Endodermal cell (in vitro differentiated cells): ENCODE data around the gene CAMKMT. TPM values are rescaled to one million over a fixed set of nuclear protein-coding genes. Genes with fewer than 3 reads are reported as not detected.

ENCODE experiments used
- DNase-seq: peaks from one replicate; pipeline ENCODE4 v3.0.0-alpha.2; 2017
- H3K27ac ChIP-seq: 2 replicates; pipeline ENCODE4 v1.5.1; 2013; ENCODE audit warnings: mild to moderate bottlenecking, low read depth, low read length, moderate library complexity
- H3K27me3 ChIP-seq: 2 replicates; pipeline ENCODE4 v1.6.1; 2013; ENCODE audit warnings: mild to moderate bottlenecking, low read length, moderate library complexity; ENCODE audit not compliant: insufficient read depth, control insufficient read depth, poor library complexity, severe bottlenecking
- H3K36me3 ChIP-seq: 2 replicates; pipeline ENCODE4 v1.7.0; 2013; ENCODE audit warnings: mild to moderate bottlenecking, low read length, moderate library complexity; ENCODE audit not compliant: control insufficient read depth, insufficient read depth
- H3K4me1 ChIP-seq: one replicate; pipeline ENCODE4 v1.7.0; 2013; ENCODE audit warnings: low read length; ENCODE audit not compliant: control insufficient read depth, insufficient read depth
- H3K4me3 ChIP-seq: 2 replicates; pipeline ENCODE4 v1.5.1; 2013; ENCODE audit warnings: mild to moderate bottlenecking, low read length, moderate library complexity
- H3K9ac ChIP-seq: 2 replicates; pipeline ENCODE4 v1.6.1; 2013; ENCODE audit warnings: mild to moderate bottlenecking, low read length, moderate library complexity; ENCODE audit not compliant: poor library complexity, severe bottlenecking; ENCODE audit errors: extremely low read depth
- H3K9me3 ChIP-seq: 2 replicates; pipeline ENCODE4 v1.6.1; 2013; ENCODE audit warnings: mild to moderate bottlenecking, low read length, moderate library complexity; ENCODE audit not compliant: control insufficient read depth
- H3K27ac Mint-ChIP-seq: 2 replicates; pipeline ENCODE4 v1.8.0; 2020; ENCODE audit warnings: mixed read lengths
- H3K27me3 Mint-ChIP-seq: 2 replicates; pipeline ENCODE4 v1.8.0; 2021; ENCODE audit warnings: mild to moderate bottlenecking, mixed read lengths; ENCODE audit not compliant: insufficient read depth
- H3K36me3 Mint-ChIP-seq: 2 replicates; pipeline ENCODE4 v1.8.0; 2020; ENCODE audit warnings: low read depth, mixed read lengths
- H3K4me1 Mint-ChIP-seq: 2 replicates; pipeline ENCODE4 v1.8.0; 2020; ENCODE audit warnings: mixed read lengths
- H3K4me3 Mint-ChIP-seq: 2 replicates; pipeline ENCODE4 v1.8.0; 2020; ENCODE audit warnings: mild to moderate bottlenecking, moderate library complexity, mixed read lengths
- H3K9me3 Mint-ChIP-seq: 2 replicates; pipeline ENCODE4 v1.8.0; 2020; ENCODE audit warnings: mild to moderate bottlenecking, mixed read lengths
- WGBS, 2 experiments: methylation state at CpG; one replicate each; pipeline versions ENCODE4 v1.1.5 to v1.1.7; 2013; ENCODE audit warnings: missing lambda C conversion rate in 2 of 2, mixed read lengths in 1 of 2; ENCODE audit not compliant: insufficient coverage in 1 of 2, insufficient read length in 1 of 2; 5-methylcytosine and 5-hydroxymethylcytosine counted together
- total RNA-seq, 2 donors: library from RNA; stranded (reverse); fragmentation: NEBNext Ultra II Directional in 1 of 2; extraction: Animal tissue kit (Norgen Biotek cat#: 25700) in 1 of 2; gene quantifications; 2 replicates in 1 of 2; 3 replicates in 1 of 2; pipeline ENCODE4 v1.2.1, GENCODE V29; 2021
- TF ChIP-seq, protein P1 (sequence below): fragments of 200-600 bp; sonication (generic); conservative IDR thresholded peaks from 2 replicates; pipeline ENCODE4 v1.5.0; 2021; ENCODE audit warnings: antibody characterized with exemption, mild to moderate bottlenecking

CAMKMT gene
- total RNA-seq, 2 donors from 2014 or later = 31.4 to 57.5 TPM

- Mint-ChIP-seq H3K9me3 (peaks cover 28% of the 10 kb centered on the region), H3K36me3 (peaks cover 13% of the 10 kb centered on the region), H3K27ac (no peak overlapping the region), H3K4me1 (no peaks in the 10 kb centered on the region), H3K27me3 (no peaks in the 10 kb centered on the region), H3K4me3 (no peak overlapping the region)
- Histone ChIP-seq H3K27me3 (no peaks in the 10 kb centered on the region), H3K4me1 (no peaks in the 10 kb centered on the region), H3K9me3 (peaks cover 31% of the 10 kb centered on the region), H3K4me3 (no peak overlapping the region), H3K9ac (no peak overlapping the region), H3K36me3 (no peaks in the 10 kb centered on the region), H3K27ac (no peak overlapping the region)
- no peak for DNase-seq
- TF ChIP-seq, protein P1, sequence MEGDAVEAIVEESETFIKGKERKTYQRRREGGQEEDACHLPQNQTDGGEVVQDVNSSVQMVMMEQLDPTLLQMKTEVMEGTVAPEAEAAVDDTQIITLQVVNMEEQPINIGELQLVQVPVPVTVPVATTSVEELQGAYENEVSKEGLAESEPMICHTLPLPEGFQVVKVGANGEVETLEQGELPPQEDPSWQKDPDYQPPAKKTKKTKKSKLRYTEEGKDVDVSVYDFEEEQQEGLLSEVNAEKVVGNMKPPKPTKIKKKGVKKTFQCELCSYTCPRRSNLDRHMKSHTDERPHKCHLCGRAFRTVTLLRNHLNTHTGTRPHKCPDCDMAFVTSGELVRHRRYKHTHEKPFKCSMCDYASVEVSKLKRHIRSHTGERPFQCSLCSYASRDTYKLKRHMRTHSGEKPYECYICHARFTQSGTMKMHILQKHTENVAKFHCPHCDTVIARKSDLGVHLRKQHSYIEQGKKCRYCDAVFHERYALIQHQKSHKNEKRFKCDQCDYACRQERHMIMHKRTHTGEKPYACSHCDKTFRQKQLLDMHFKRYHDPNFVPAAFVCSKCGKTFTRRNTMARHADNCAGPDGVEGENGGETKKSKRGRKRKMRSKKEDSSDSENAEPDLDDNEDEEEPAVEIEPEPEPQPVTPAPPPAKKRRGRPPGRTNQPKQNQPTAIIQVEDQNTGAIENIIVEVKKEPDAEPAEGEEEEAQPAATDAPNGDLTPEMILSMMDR = no peak
- WGBS, 2 experiments = no CpG with 5 or more reads among the region's 1 CpG
These were observed 162.7 kb downstream of the CAMKMT start for GRCh38 chr2:44524347-44524926.

- Mint-ChIP-seq H3K27me3 (no peaks in the 10 kb centered on the region), H3K27ac (no peak overlapping the region), H3K9me3 (peaks cover 14% of the 10 kb centered on the region), H3K4me1 (peaks cover 3% of the 10 kb centered on the region), H3K4me3 (no peak overlapping the region), H3K36me3 (peaks cover 8% of the 10 kb centered on the region)
- no peak overlapping the region for H3K4me3 ChIP-seq
- H3K9me3 ChIP-seq = peaks cover 18% of the 10 kb centered on the region
- TF ChIP-seq, protein P1 = no peak
- H3K36me3 ChIP-seq = no peaks in the 10 kb centered on the region
- WGBS, 2 experiments = 90 to 100% methylated on average over 2 to 4 of the region's 4 CpGs
- no peaks in the 10 kb centered on the region for H3K4me1 ChIP-seq
- H3K27me3 ChIP-seq = no peaks in the 10 kb centered on the region
- no peak overlapping the region for H3K9ac ChIP-seq
- no peak overlapping the region for H3K27ac ChIP-seq
- DNase-seq = no peak
These were observed 164.6 kb downstream of the CAMKMT start for GRCh38 chr2:44526352-44526751.

DNA sequence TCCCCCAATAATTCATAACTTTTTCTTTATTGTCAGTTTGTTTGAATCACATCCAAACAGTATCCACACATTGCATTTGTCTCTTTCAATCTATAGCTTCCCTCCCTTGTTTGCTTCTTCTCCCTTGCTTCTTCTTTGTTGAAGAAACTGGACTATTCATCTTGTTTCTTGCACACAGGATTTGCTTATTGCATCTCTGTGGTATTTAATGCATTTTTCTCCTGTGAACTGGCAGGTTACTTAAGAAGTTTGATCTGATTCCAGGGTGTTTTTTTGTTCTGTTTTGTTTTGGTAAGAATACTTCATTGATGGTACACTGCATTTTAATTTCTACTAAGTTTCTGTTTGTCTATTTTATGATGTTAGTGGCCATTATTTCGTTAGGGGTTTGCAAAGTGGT, 166.8 kb downstream of the CAMKMT start:
- TF ChIP-seq, protein P1 = no peak
- Histone ChIP-seq H3K27me3 (no peaks in the 10 kb centered on the region), H3K4me3 (no peak overlapping the region), H3K4me1 (no peaks in the 10 kb centered on the region), H3K27ac (no peak overlapping the region), H3K9me3 (no peaks in the 10 kb centered on the region), H3K36me3 (no peaks in the 10 kb centered on the region), H3K9ac (no peak overlapping the region)
- no peaks in the 10 kb centered on the region for H3K9me3 Mint-ChIP-seq
- no peaks in the 10 kb centered on the region for H3K27me3 Mint-ChIP-seq
- no peak for DNase-seq
- peaks cover 2% of the 10 kb centered on the region for H3K36me3 Mint-ChIP-seq
- H3K4me1 Mint-ChIP-seq = peaks cover 3% of the 10 kb centered on the region
- H3K27ac Mint-ChIP-seq = no peak overlapping the region
- no peak overlapping the region for H3K4me3 Mint-ChIP-seq
- no CpG with 5 or more reads among the region's 1 CpG for WGBS, 2 experiments
